SKM-1 (cell line): Measurements from ENCODE around the gene USP46.
A peak's percentile ranks its signal among the peaks of the same experiment; 100 is the strongest.

ENCODE experiments used
- DNase-seq: peaks from one replicate; lab custom pipeline; 2025; ENCODE audit not compliant: unreplicated experiment; lab: John Stamatoyannopoulos, UW

The USP46 gene

GRCh38 chr4:52576961-52577623 is 82.0 kb downstream of the USP46 start:
- DNase-seq = no peak

DNA sequence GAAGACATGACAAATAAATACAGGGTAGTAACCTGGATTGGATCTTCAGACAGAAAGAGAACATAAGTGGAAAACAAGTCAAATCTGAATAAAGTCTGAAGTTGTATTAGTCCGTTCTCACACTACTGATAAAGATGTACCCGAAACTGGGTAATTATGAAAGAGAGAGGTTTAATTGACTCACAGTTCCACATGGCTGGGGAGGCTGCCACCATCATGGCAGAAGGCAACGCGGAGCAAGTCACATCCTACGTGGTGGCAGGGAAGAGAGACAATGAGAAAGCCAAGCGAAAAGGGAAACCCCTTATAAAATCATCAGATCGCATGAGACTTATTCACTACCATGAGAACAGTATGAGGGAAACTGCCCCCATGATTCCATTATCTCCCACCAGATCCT is 82.8 kb downstream of the USP46 start:
- DNase-seq = no peak

DNA sequence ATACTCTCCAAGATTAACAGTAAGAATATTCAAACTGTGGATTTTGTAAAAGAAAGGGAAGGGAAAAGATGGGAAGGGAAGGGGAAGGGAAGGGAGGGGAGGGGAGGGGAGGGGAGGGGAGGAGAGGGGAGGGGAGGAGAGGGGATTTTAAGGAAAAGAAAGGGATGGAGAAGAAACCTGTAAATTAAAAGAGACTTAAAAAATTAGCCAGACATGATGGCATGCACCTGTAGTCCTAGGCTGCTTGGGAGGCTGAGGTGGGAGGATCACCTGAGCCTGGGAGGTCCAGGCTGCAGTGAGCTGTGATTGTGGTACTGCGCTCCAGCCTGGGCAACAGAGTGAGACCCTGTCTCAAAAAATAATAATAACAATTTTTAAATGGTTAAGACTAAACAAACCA is 83.7 kb downstream of the USP46 start:
- no peak for DNase-seq

GRCh38 chr4:52574036-52574435 is 85.1 kb downstream of the USP46 start:
- DNase-seq = no peak

DNA sequence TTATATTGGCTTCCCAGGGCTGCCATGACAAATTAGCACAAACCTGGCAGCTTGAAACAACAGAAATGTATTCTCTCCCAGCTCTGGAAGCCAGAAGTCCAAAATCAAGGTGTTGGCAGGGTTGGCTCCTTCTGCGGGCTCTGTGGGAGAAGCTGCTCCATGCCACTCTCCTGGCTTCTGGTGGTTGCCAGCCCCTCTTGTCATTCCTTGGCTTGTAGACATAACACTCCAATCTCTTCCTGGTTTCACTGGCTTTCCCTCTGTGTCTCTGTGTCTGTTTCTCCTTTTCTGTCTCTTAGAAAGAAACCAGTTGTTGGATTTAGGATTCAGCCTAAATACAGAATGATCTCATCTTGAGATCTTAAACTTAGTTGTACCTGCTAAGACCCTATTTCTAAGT is 85.5 kb downstream of the USP46 start:
- DNase-seq = no peak

DNA sequence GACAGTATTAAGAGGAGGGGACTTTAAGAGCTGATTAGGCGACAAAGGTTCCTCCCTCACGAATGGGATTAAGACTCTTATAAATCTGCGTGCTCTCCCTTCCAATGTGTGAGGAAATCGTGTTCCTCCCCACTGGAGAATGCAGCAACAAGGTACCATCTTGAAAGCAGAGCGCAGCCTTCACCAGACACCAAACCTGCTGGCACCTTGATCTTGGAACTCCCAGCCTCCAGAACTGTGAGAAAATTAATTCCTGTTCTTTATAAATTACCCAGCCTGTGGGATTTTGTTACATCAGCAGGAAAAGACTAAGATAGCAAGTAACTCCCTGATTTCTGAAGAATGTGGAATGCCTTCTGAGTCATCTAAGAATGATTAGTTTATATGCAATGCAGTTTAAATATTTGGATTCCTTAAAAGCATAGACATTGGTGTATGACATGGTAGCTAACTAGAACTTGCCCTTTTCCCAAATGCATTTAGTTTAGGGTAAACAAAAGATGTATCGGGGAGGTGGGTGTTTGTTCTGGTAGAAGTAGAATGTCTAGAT is 86.1 kb downstream of the USP46 start:
- DNase-seq = no peak

GRCh38 chr4:52568351-52568750 is 90.8 kb downstream of the USP46 start:
- no peak for DNase-seq

DNA sequence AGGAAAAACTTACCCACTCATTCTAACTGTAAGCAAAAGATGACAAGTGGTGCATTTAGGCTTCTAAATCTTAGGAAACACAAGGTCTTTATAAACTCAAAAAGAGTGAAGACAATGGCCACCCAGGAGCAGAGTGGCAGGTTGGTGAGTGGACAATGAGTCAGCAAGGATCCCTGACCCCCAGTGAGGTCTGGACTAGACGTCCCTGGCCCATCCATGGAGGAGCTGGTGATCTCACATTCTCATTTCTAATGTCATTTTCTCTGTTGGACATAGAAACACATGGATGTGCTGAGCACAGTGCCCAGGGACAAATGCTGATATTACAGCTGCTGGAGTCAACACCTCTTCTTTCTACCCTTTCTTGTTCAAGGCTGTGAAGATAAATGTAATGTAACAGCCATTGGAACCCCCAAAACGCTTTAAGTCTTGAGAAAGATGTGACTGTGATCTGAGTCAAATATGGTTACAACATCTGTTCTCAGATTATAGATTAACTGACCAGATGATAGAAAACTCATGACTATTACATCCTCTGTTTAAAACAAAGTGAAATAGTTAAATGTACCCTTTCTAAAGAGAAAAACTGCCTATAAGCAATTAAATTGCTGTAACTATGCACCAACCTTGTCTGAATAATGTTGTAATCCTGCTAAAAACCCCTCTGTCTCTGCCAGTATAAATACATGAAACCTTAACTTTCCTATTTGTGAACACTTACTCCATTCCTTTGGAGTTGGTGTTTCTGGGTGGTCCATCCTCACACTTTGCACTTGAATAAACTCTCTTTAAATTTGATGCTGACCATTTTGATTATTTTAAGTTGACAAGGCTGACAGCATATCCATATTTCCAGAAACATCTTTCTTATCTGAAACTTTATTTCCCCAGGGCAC is 92.7 kb downstream of the USP46 start:
- no peak for DNase-seq

GRCh38 chr4:52560844-52561280 is 98.2 kb downstream of the USP46 start:
- no peak for DNase-seq

DNA sequence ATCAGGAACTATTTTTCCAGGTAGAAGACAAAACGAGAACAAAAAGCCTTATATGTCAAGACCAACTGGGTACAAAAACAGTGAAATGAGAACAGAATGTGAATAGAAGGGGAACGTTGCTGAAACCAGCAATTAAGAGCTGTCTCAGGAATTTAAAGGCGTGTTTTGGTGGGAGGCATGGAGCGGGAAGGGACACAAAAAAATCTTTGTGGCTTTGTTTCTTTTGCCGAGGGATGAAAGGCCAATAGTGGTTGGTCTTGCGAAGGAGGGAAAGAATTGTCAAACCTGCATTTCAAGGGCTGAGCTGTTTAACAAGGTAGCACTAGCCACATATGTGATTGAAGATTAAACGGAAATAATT is 103.8 kb downstream of the USP46 start:
- no peak for DNase-seq

GRCh38 chr4:52554612-52555355 is 104.3 kb downstream of the USP46 start:
- DNase-seq = no peak

DNA sequence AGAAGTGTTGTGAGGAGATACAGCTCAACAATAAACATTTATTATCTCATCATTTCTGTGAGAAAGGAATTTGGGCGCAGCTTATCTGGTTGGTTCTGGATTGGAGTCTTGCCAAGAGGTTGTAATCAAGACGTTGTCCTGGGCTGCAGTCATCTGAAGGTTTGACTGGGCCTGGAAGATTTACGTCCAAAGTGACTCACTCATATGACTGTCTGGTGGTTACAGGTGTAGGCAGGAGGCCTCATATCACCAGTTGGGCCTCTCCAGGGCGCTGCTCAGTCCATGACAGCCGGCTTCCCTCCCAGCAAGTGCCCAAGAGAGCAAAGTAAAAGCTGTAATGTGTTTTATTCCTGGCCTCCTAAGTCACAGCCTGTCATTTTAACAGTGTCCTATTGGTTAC is 106.3 kb downstream of the USP46 start:
- DNase-seq = no peak

DNA sequence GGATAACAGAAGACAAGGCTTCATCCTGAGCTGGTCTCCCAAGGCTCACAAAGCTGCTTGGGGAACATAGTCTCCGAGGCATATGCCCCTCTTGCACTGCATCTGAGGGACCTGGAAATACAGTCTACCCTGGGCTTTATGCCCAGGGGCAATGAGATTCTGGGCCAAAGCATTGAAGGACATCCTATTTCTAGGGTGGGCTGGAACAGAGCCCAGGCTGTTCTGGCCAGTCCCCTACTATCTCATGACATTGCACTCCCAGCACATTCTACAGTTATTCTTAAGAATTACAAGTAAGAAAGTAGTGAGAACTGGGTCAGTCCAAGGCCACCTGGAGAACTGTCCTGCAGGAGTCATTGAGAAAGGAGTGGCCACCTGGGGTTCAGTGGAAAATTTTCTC is 107.6 kb downstream of the USP46 start:
- no peak for DNase-seq

GRCh38 chr4:52550186-52550585 is 108.9 kb downstream of the USP46 start:
- no peak for DNase-seq

DNA sequence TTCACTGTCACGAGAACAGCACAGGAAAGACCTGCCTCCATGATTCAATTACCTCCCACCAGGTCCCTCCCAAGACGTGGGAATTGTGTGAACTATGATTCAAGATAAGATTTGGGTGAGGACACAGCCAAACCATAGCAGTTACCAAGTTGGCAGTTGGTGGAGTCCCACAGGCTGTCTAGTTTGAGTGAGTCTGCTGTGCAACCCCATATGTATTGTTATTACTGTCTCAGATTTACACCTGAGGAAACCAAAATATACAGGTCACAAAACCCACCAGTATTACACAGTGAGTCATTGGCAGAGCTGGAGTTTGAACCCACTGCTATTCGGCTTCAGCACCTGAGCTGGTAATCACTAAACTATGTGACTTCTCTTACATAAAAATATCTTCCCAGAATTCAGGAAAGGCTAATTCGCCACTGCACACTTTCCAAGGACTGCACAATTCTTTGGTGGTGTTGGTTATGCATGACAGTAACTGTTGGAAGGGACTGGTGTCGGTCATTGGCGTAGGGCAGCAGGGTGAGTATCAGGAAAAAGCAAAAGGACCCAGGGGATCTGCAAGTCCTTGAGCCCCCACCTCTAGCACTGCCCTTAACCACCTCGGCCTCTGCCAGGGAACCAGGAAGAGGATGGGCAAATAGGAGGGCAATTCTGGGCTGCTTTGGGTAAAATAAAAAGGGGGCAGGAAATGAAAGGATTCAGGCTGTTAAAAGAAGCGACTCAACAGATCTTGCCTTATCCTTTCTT is 110.1 kb downstream of the USP46 start:
- DNase-seq = no peak

GRCh38 chr4:52546449-52546848 is 112.7 kb downstream of the USP46 start:
- DNase-seq = no peak

DNA sequence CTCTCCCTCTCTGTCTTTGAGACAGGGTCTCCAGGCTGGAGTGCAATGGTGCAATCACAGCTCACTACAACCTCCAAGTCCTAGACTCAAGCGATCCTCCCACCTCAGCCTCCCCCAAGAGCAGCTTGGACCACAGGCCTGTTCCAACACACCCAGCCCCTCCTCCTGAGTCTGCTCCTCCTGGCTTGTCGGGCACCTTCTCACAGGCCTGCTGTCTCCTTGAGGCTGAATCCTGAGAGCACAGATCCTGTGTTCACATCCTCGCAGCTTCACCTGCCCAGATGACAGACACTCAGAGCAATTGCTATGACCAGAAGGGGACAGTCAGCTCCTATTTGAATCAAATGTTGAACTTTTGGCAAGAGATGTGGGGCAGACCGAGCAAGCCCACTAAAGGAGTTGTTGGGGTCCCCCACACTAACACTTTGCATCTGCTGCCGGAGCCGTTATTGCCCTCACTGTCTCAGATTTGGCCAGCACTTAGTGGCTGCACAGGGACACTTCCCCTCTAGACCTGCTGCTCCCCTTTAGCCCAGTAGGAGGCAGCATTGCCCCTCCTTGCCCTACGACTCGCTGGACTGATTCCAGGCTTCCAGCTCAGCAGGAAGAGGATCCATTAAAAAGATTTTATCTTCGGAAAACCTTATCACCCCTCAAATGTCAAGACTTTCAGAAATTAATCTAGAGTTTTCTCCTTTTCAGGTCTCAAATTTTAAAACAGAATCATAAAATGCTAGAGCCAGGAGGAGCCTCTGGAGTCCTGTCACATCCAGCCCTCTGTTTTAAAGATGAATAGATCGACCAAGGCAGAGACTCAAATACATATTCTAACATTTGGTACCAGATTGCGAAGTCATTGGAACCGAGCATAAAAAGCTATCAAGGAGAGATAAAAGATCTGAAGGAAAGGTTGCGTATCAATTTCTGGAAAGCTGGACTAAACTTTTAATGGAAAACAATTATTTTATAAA is 113.7 kb downstream of the USP46 start:
- DNase-seq = peak; percentile 26
